Fibroblast of lung (primary cell): Measurements from ENCODE around the gene PROK1. TPM values are rescaled to one million over a fixed set of nuclear protein-coding genes. Genes with fewer than 3 reads are reported as not detected.

Experiments used
- DNase-seq, 2 donors: peaks; one replicate each; pipeline versions ENCODE4 v3.0.0 to v3.0.0-alpha.2; 2010; ENCODE audit warnings: low read depth in 2 of 2
- H2AFZ ChIP-seq: 2 replicates; pipeline ENCODE4 v1.5.1; 2012; ENCODE audit warnings: low read length, control low read depth, inconsistent platforms
- H3K27ac ChIP-seq: 2 replicates; pipeline ENCODE4 v1.5.1; 2011; ENCODE audit warnings: low read length, control low read depth; ENCODE audit not compliant: insufficient read depth
- H3K27me3 ChIP-seq: 2 replicates; pipeline ENCODE4 v1.5.1; 2011; ENCODE audit warnings: mild to moderate bottlenecking, low read length; ENCODE audit not compliant: control insufficient read depth, insufficient read depth
- H3K36me3 ChIP-seq: 2 replicates; pipeline ENCODE4 v1.5.1; 2011; ENCODE audit warnings: low read length; ENCODE audit not compliant: control insufficient read depth, insufficient read depth
- H3K4me1 ChIP-seq: 2 replicates; pipeline ENCODE4 v1.5.1; 2011; ENCODE audit warnings: low read length; ENCODE audit not compliant: control insufficient read depth, insufficient read depth; ENCODE audit errors: extremely low read depth
- H3K4me2 ChIP-seq: 2 replicates; pipeline ENCODE4 v1.5.1; 2011; ENCODE audit warnings: low read length, control low read depth; ENCODE audit not compliant: insufficient read depth; ENCODE audit errors: extremely low read depth
- H3K4me3 ChIP-seq, 4 experiments: fragments of 200-600 bp in 1 of 4; sonication (generic) in 1 of 4; replicated peaks in 1 of 4; 2 replicates each; pipeline ENCODE4 v1.5.1; 2011 to 2016; ENCODE audit warnings: low read length in 4 of 4, low read depth in 3 of 4, mild to moderate bottlenecking in 3 of 4, control low read depth in 2 of 4, inconsistent platforms in 1 of 4, mixed read lengths in 1 of 4; ENCODE audit not compliant: insufficient read depth in 1 of 4; ENCODE audit errors: control extremely low read depth in 1 of 4
- H3K79me2 ChIP-seq: 2 replicates; pipeline ENCODE4 v1.5.1; 2012; ENCODE audit warnings: mild to moderate bottlenecking, low read length, inconsistent platforms; ENCODE audit not compliant: control insufficient read depth, insufficient read depth
- H3K9ac ChIP-seq: 2 replicates; pipeline ENCODE4 v1.5.1; 2011; ENCODE audit warnings: mild to moderate bottlenecking, low read length, control low read depth; ENCODE audit not compliant: insufficient read depth
- H3K9me3 ChIP-seq: 2 replicates; pipeline ENCODE4 v1.5.1; 2012; ENCODE audit warnings: low read depth, low read length; ENCODE audit not compliant: control insufficient read depth, insufficient read depth
- H4K20me1 ChIP-seq: 2 replicates; pipeline ENCODE4 v1.5.1; 2011; ENCODE audit warnings: low read length; ENCODE audit not compliant: control insufficient read depth, insufficient read depth; ENCODE audit errors: extremely low read depth
- EZH2 ChIP-seq: IDR thresholded peaks from 2 replicates; pipeline ENCODE4 v1.5.1; 2012; ENCODE audit warnings: low read length, control low read depth, mild to moderate bottlenecking; ENCODE audit errors: missing control alignments
- polyA plus RNA-seq, 2 donors: library from polyadenylated mRNA; depleted of rRNA in 1 of 2; stranded (reverse) in 1 of 2; unstranded in 1 of 2; fragments of >200 nt; gene quantifications; 2 replicates each; pipeline ENCODE4 v1.2.1, GENCODE V29; 2011 to 2012; ENCODE audit warnings: missing spikeins in 1 of 2
- total RNA-seq: library from RNA; depleted of rRNA; stranded (reverse); fragments of >200 nt; gene quantifications from 2 replicates; pipeline ENCODE4 v1.2.1, GENCODE V29; 2014
- TF ChIP-seq, protein P1 (sequence below), 2 donors: IDR thresholded peaks in 1 of 2; conservative IDR thresholded peaks in 1 of 2; 1 replicate in 1 of 2; 2 replicates in 1 of 2; pipeline ENCODE4 v1.5.1; 2011 to 2012; ENCODE audit warnings: low read length in 2 of 2, control low read depth in 1 of 2, inconsistent platforms in 1 of 2, low read depth in 1 of 2, mild to moderate bottlenecking in 1 of 2

PROK1 gene
- total and polyA plus RNA-seq, 2 donors (not counting 1 experiment from before 2014, with no cell fraction given), result not detected

DNA sequence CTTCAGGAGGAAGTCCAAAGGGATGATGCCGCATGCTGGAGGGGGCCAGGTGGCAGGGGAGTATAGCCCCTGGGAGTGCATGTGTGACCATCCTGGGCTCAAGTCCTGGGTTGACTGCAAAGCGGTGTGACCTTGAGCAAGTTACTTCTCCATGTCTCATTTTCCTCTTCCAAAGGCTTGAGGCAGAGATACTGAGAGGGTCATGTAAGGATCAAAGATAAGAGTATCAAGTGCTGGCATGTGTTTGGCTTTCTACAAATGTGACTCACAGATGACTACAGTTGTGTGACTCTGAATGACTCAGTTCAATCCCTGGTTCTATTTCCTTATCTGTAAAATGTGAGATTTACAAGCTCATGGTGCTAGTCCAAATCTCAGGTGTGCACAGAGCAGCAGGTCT, 26.1 kb downstream of the PROK1 start:
- no peak overlapping the region for H3K4me2 ChIP-seq
- no peaks in the 10 kb centered on the region for H4K20me1 ChIP-seq
- H3K4me1 ChIP-seq, result peaks cover 2% of the 10 kb centered on the region
- H3K79me2 ChIP-seq, result no peaks in the 10 kb centered on the region
- H3K36me3 ChIP-seq, result no peaks in the 10 kb centered on the region
- no peak for TF ChIP-seq EZH2
- TF ChIP-seq, protein P1, sequence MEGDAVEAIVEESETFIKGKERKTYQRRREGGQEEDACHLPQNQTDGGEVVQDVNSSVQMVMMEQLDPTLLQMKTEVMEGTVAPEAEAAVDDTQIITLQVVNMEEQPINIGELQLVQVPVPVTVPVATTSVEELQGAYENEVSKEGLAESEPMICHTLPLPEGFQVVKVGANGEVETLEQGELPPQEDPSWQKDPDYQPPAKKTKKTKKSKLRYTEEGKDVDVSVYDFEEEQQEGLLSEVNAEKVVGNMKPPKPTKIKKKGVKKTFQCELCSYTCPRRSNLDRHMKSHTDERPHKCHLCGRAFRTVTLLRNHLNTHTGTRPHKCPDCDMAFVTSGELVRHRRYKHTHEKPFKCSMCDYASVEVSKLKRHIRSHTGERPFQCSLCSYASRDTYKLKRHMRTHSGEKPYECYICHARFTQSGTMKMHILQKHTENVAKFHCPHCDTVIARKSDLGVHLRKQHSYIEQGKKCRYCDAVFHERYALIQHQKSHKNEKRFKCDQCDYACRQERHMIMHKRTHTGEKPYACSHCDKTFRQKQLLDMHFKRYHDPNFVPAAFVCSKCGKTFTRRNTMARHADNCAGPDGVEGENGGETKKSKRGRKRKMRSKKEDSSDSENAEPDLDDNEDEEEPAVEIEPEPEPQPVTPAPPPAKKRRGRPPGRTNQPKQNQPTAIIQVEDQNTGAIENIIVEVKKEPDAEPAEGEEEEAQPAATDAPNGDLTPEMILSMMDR (conservative IDR thresholded peaks at IDR 0.05 in 1 of 2, IDR thresholded peaks at IDR 0.05 in 1 of 2; ENCODE audit: low read depth in 1 of 2, low read length in 2 of 2), result no peak
- H3K4me3 ChIP-seq, result no peak overlapping the region
- H3K27ac ChIP-seq, result no peak overlapping the region
- no peak overlapping the region for H3K9ac ChIP-seq
- no peaks in the 10 kb centered on the region for H3K9me3 ChIP-seq
- H2AFZ ChIP-seq, result no peak overlapping the region
- peak; percentile 31 to 79 for DNase-seq
- no peaks in the 10 kb centered on the region for H3K27me3 ChIP-seq

DNA sequence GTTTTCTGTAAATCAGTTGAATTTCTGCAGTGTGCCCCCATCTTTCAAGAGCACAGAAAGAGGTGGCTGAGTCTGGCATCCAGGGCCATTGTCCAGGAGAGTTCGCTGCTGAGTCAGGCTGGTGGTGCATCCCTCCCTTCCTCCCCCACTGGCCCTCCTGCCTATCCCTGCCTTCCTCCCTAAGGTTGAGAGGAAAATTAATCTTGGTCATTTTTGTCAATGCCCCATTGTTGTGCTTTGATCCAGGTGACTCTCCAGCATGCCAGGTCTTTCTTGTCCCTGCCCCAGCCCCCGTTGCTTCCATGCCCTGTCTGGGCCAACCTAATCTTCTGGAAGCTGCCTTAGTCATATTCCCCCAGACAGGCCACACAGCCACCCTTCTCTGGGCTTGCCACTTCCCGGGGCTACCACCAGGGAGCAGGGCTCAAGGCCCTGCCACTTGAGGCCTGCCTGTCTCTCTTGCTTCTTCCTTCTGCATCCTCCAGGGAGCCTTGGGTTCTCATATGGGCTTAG, 26.6 kb downstream of the PROK1 start:
- DNase-seq, result no peak
- H3K27ac ChIP-seq, result no peak overlapping the region
- H3K9ac ChIP-seq, result no peak overlapping the region
- peak overlapping the region; percentile 17 for H3K4me2 ChIP-seq
- H2AFZ ChIP-seq, result no peak overlapping the region
- no peaks in the 10 kb centered on the region for H4K20me1 ChIP-seq
- no peak overlapping the region for H3K4me3 ChIP-seq
- TF ChIP-seq, protein P1 (conservative IDR thresholded peaks at IDR 0.05 in 1 of 2, IDR thresholded peaks at IDR 0.05 in 1 of 2; ENCODE audit: low read depth in 1 of 2, low read length in 2 of 2), result peak in 1 of 2 donors; percentile 20
- TF ChIP-seq EZH2, result no peak
- peaks cover 2% of the 10 kb centered on the region for H3K4me1 ChIP-seq
- H3K36me3 ChIP-seq, result no peaks in the 10 kb centered on the region
- no peaks in the 10 kb centered on the region for H3K79me2 ChIP-seq
- H3K27me3 ChIP-seq, result no peaks in the 10 kb centered on the region
- H3K9me3 ChIP-seq, result no peaks in the 10 kb centered on the region

DNA sequence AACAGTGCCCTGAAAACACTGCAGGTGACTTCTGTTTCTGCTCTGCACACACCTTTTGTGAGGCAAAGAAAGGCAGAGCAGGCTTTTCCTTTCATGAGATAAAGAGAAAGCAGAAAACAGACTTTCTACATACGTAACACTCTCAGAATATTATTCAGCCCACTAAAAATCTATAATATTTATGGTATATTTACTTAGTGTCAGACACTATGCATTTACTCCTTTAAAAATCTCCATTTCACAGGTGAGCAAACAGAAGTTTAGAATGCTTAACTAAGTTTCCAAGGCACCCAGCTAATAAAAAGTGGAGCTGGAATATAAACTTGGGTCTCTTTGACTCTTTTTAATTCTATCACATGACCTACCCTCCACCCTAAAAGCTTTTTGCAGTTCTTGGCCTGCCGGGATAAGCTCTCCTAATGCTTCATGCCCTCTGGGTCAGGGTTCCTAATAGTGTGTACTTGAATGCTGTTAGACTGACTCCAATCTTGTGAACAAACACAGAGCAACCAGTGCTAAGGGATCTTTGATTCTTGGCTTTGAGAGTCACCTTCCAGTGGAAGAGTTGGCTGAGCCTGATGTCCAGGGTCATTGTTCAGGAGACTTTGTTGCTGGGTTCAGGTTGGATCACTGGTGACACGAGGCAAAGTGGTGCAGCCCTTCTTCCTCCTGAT, 27.2 kb downstream of the PROK1 start:
- peaks cover 2% of the 10 kb centered on the region for H3K4me1 ChIP-seq
- peaks cover 1% of the 10 kb centered on the region for H3K27me3 ChIP-seq
- no peak overlapping the region for H3K4me3 ChIP-seq
- H3K79me2 ChIP-seq, result no peaks in the 10 kb centered on the region
- no peak for TF ChIP-seq EZH2
- TF ChIP-seq, protein P1 (conservative IDR thresholded peaks at IDR 0.05 in 1 of 2, IDR thresholded peaks at IDR 0.05 in 1 of 2; ENCODE audit: low read depth in 1 of 2, low read length in 2 of 2), result no peak
- H2AFZ ChIP-seq, result no peak overlapping the region
- H3K9ac ChIP-seq, result no peak overlapping the region
- no peaks in the 10 kb centered on the region for H3K36me3 ChIP-seq
- no peaks in the 10 kb centered on the region for H3K9me3 ChIP-seq
- no peaks in the 10 kb centered on the region for H4K20me1 ChIP-seq
- no peak for DNase-seq
- peak overlapping the region; percentile 17 for H3K4me2 ChIP-seq
- H3K27ac ChIP-seq, result no peak overlapping the region
